LNCaP clone FGC (cell line): ENCODE measurements around the gene DOCK2.
"Not testable (repeated sequence)": the region's sequence is repeated elsewhere in the genome, so short reads cannot be mapped to it uniquely, and the experiment has no call there.

ENCODE experiments used
- DNase-seq: peaks from one replicate; pipeline ENCODE4 v3.0.0-alpha.2; 2011; ENCODE audit warnings: low read depth
- H3K4me3 ChIP-seq: 2 replicates; pipeline ENCODE4 v1.5.1; 2011; ENCODE audit warnings: mild to moderate bottlenecking, low read depth, low read length, control low read depth
- CTCF ChIP-seq: IDR thresholded peaks from 2 replicates; pipeline ENCODE4 v1.5.1; 2012; ENCODE audit warnings: mild to moderate bottlenecking; ENCODE audit not compliant: control insufficient read depth, insufficient read depth; ENCODE audit errors: extremely low read depth

Gene DOCK2

GRCh38 chr5:169946743-169947295, 309.7 kb downstream of the DOCK2 start:
- no peak overlapping the region for H3K4me3 ChIP-seq
- no peak for TF ChIP-seq CTCF
- no peak for DNase-seq

- TF ChIP-seq CTCF = no peak
- no peak for DNase-seq
- H3K4me3 ChIP-seq = no peak overlapping the region
These were observed 313.3 kb downstream of the DOCK2 start for GRCh38 chr5:169950333-169950732.

- not testable (repeated sequence) for H3K4me3 ChIP-seq, DNase-seq
These were observed 316.1 kb downstream of the DOCK2 start for GRCh38 chr5:169953196-169953595.

- TF ChIP-seq CTCF = no peak
- H3K4me3 ChIP-seq = no peak overlapping the region
- DNase-seq = no peak
These were observed 317.7 kb downstream of the DOCK2 start for GRCh38 chr5:169954786-169955185.

GRCh38 chr5:169956126-169956525, 319.1 kb downstream of the DOCK2 start:
- no peak overlapping the region for H3K4me3 ChIP-seq
- TF ChIP-seq CTCF = no peak
- no peak for DNase-seq

- DNase-seq = no peak
- TF ChIP-seq CTCF = no peak
These were observed 319.7 kb downstream of the DOCK2 start for GRCh38 chr5:169956756-169957155.

GRCh38 chr5:169958278-169958677, 321.2 kb downstream of the DOCK2 start:
- H3K4me3 ChIP-seq = no peak overlapping the region
- no peak for DNase-seq
- no peak for TF ChIP-seq CTCF

More at GRCh38 chr5:169956756-169957155, 319.7 kb downstream of the DOCK2 start:
- no peak overlapping the region for H3K4me3 ChIP-seq
